ENCODE measurements around the gene LRWD1.

The LRWD1 gene

GRCh38 chr7:102460467-102460866 lies 4.3 kb upstream of the LRWD1 start:
- no peak overlapping the region for H3K4me3 ChIP-seq (ENCODE audit: low read depth, low read length)
- H3K27me3 ChIP-seq = no peaks in the 10 kb centered on the region
- DNase-seq = no peak
- no peaks in the 10 kb centered on the region for H3K4me1 ChIP-seq
- TF ChIP-seq CTCF (IDR thresholded peaks at IDR 0.05; ENCODE audit: low read depth, low read length) = no peak
- no peaks in the 10 kb centered on the region for H3K9me3 ChIP-seq
- H3K36me3 ChIP-seq = peaks cover 45% of the 10 kb centered on the region

GRCh38 chr7:102463841-102464576 lies 775 bp upstream of the LRWD1 start:
- Histone ChIP-seq H3K9me3 (no peaks in the 10 kb centered on the region), H3K4me1 (peaks cover 8% of the 10 kb centered on the region), H3K4me3 (ENCODE audit: low read depth, low read length) (peak overlapping the region; percentile 100), H3K36me3 (peaks cover 18% of the 10 kb centered on the region), H3K27me3 (no peaks in the 10 kb centered on the region)
- no peak for DNase-seq
- TF ChIP-seq CTCF (IDR thresholded peaks at IDR 0.05; ENCODE audit: low read depth, low read length) = no peak

- peaks cover 21% of the 10 kb centered on the region for H3K36me3 ChIP-seq
- no peak for DNase-seq
- H3K4me3 ChIP-seq (ENCODE audit: low read depth, low read length) = peak overlapping the region; percentile 100
- no peaks in the 10 kb centered on the region for H3K9me3 ChIP-seq
- H3K27me3 ChIP-seq = no peaks in the 10 kb centered on the region
- H3K4me1 ChIP-seq = peaks cover 10% of the 10 kb centered on the region
- TF ChIP-seq CTCF (IDR thresholded peaks at IDR 0.05; ENCODE audit: low read depth, low read length) = no peak
These were observed 1.3 kb downstream of the LRWD1 start for GRCh38 chr7:102466097-102466496.

- H3K4me3 ChIP-seq (ENCODE audit: low read depth, low read length) = no peak overlapping the region
- peaks cover 27% of the 10 kb centered on the region for H3K36me3 ChIP-seq
- H3K27me3 ChIP-seq = no peaks in the 10 kb centered on the region
- DNase-seq = no peak
- H3K9me3 ChIP-seq = no peaks in the 10 kb centered on the region
- no peak for TF ChIP-seq CTCF (IDR thresholded peaks at IDR 0.05; ENCODE audit: low read depth, low read length)
- H3K4me1 ChIP-seq = peaks cover 10% of the 10 kb centered on the region
These were observed 3.0 kb downstream of the LRWD1 start for GRCh38 chr7:102467581-102468477.

GRCh38 chr7:102468478-102469350 lies 3.9 kb downstream of the LRWD1 start:
- no peak for TF ChIP-seq CTCF (IDR thresholded peaks at IDR 0.05; ENCODE audit: low read depth, low read length)
- Histone ChIP-seq H3K36me3 (peaks cover 36% of the 10 kb centered on the region), H3K4me1 (peaks cover 10% of the 10 kb centered on the region), H3K9me3 (no peaks in the 10 kb centered on the region), H3K4me3 (ENCODE audit: low read depth, low read length) (no peak overlapping the region), H3K27me3 (no peaks in the 10 kb centered on the region)
- peak; percentile 64 for DNase-seq
